ENCODE data around the gene NT5M.

DNA sequence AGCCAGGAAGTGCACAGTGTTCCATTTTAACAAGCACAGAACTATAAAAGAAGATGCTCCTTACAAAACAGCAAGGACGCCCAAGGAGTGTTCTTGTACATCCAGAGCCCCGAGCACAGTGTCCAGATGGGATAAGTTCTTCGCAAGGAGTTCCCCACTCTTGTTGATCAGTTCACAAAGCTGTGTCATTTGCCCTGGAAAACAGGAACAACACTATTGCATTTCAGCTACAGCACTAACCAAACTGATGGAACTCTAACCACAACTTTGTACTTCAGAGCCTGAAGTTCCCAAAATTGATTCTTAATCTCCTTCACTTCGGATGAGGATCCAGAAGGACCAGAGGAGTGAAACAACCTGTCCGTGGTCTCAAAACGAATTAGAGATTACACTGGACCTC is 27.2 kb upstream of the NT5M start:
- no peak for TF ChIP-seq POLR2A (IDR thresholded peaks at IDR 0.05)
- TF ChIP-seq, protein P1, sequence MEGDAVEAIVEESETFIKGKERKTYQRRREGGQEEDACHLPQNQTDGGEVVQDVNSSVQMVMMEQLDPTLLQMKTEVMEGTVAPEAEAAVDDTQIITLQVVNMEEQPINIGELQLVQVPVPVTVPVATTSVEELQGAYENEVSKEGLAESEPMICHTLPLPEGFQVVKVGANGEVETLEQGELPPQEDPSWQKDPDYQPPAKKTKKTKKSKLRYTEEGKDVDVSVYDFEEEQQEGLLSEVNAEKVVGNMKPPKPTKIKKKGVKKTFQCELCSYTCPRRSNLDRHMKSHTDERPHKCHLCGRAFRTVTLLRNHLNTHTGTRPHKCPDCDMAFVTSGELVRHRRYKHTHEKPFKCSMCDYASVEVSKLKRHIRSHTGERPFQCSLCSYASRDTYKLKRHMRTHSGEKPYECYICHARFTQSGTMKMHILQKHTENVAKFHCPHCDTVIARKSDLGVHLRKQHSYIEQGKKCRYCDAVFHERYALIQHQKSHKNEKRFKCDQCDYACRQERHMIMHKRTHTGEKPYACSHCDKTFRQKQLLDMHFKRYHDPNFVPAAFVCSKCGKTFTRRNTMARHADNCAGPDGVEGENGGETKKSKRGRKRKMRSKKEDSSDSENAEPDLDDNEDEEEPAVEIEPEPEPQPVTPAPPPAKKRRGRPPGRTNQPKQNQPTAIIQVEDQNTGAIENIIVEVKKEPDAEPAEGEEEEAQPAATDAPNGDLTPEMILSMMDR (IDR thresholded peaks at IDR 0.05): no peak
- no peak for TF ChIP-seq POLR2AphosphoS5 (IDR thresholded peaks at IDR 0.05)
